Colon (tissue), 2 donors: ENCODE measurements around the gene MAP4K3.

Source experiments
- FAIRE-seq: peaks from 2 replicates; lab custom pipeline; 2012; peaks lifted over from hg19 to GRCh38; lab: Jason Lieb, UNC
- donor health status: control.
- donor health status: control.

MAP4K3 gene

DNA sequence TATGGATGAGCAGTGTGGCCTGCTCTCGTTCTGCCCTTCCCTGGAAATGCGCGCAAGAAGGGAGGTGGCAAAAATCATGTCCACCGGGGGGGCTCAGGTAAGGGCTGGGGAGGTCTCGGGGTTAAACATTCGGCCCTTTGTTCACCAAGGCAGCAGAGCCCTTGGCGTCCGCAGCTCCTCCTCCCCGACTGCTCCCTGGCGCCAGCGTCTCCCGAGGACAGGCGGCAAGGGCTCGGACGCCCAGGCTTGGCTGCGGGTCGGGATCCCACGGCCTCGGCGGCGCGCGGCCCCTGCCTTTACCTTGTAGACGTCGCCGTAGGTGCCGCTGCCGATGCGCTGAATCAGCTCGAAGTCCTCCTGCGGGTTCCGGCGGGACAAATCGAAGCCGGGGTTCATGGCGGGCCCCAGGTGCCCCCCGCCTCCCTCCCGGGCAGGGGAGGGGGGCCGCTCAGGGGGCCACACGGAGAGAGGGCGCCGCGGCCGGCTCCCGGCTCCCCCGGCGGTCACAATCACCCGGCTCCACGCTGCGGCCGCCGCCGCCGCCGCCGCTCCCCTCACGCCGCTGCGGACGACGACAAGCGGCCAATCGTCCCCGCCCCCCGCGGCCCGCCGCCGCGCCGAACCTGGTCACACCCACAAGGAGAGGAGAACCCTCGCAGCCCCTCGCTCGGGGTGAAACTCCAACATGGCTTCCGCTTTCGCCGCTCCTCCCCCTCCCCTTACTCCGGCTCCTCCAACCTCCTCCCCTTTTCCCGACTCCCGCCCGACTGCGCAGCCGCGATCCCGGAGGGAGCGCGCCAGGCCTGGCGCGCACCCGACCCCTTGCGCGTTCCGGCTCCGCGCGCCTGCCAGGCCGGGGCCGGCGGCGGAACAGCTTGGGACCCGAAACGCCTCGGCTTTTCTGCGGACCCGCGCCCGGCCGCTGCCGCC lies at the start of gene MAP4K3:
TSS of gene MAP4K3 (minus strand) at position 694 of the 930 bp plus-strand sequence. CDS start at position 396, 298 bp downstream.
- FAIRE-seq = no peak

- FAIRE-seq = no peak
These were observed 49.0 kb upstream of the MAP4K3 start for GRCh38 chr2:39486071-39486470.

GRCh38 chr2:39484620-39485495 lies 47.8 kb upstream of the MAP4K3 start:
- no peak for FAIRE-seq

DNA sequence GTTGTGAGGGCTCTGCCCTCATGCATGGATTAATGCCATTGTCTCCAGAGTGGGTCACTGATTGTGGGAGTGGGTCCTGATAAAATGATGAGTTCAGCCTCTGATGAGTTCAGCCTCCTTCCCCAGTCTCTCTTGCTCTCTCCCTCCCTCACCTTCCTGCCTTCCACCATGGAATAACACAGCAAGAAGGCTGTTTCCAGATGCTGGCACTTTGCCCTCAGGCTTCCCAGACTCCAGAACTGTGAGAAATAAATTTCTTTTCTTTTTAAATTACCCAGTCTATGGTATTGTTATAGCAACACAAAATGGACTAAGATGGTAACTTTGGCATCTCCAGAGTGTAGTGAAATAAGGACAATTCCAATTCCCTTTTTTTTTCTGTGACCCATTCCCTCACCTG lies 47.1 kb upstream of the MAP4K3 start:
- no peak for FAIRE-seq

- FAIRE-seq = no peak
These were observed 46.4 kb upstream of the MAP4K3 start for GRCh38 chr2:39483534-39483933.

- FAIRE-seq = no peak
These were observed 44.5 kb upstream of the MAP4K3 start for GRCh38 chr2:39481611-39482010.

DNA sequence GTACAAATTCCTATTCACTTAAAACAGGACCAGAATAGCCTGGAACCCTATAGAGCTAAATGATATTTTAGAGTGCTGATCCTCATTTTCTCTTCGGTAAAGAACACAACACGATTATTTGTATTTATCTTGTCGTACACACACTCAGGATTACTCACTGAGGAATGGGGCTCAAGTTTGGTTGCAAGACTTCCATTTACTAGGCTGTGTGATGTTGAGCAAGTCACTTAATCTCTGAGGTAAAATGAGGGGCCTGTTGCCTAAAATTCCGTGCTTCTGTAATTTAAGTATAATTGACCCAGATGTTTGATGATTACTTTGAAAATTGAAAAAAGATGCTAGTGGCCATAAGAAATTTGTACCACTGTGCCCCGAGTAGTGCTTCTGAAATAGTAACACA lies 42.6 kb upstream of the MAP4K3 start:
- FAIRE-seq = no peak

DNA sequence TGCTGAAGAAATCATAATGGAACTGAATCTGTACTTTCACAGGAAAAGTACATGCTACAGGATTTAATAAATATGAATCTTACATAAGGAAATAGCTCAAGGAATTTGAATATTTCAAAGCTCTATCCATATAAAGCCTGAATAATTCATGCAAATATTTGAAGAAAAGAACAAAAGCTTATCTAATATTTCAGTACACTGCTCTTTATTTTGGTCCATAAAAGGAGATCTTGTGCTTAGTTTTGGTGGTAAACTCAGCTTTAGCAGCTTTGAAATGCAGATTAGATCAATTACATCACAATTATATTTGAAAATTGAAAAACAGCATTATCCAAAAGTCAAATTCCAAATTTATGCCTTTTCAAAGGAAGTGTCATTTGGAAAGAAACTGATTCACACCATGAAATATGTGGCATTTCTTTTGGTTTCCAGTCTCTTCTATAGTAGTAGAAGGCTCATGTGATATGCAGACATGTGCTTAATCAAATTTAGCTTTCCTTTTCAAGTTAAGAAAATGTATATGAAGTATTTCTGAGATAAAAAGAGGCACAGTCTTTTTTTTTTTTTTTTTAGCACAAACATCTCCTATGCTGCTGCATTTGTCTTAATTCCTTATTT lies 42.1 kb upstream of the MAP4K3 start:
- no peak for FAIRE-seq

DNA sequence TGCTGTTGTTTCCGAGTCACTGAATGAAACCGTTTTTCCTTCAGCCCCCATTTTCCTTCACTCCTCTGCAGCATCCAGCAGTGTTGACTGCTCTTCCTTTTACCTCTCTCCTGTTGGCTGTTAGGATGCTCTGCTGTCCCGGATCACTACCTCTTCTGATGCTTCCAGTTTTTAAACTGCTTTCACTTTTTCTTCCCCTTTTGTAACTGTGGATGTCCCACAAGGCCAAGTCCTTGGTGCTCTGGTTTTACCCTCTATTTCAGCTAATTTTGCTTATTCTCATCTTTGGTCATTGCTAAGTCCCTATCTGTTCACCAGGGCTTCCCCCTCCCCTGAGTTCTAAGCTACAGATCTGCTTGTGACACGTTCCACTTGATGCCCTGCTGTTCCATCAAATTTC lies 39.4 kb upstream of the MAP4K3 start:
- no peak for FAIRE-seq

DNA sequence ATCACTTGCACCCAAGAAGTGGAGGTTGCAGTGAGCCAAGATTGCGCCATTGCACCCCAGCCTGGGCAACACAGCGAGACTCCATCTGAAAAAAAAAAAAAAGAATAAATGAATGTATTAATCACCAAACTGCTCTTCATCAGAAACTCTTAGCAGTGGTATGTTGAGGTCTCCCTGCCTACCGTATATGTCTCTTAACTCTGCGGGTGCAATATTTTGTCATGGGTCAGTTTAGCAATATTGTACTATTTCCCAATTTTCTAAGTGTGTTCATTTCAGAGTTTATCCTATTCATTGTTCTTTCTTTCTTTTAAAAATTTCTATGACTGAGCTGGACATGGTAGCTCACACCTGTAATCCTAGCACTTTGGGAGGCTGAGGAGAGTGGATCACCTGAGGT lies 37.9 kb upstream of the MAP4K3 start:
- FAIRE-seq = no peak

- no peak for FAIRE-seq
These were observed 33.5 kb upstream of the MAP4K3 start for GRCh38 chr2:39470580-39470979.

DNA sequence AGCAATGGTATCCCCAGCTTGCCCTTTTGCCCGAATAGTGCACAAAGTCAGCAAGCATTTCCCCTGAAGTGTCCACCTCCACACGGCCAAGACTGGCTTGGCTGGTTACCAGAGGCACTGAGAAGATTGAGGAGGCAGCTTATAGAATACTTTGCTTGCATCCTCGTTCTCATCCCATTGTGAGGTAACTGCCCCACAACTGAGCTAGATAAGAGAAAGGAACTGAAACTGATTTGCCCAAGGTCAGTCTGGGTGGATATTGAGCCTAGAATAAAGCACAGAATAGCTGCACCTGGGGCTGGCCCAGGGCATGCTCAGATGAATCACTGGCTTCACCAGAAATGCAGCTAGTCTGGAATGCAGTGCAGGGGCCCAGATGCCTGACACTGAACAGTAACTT lies 32.7 kb upstream of the MAP4K3 start:
- FAIRE-seq = no peak

DNA sequence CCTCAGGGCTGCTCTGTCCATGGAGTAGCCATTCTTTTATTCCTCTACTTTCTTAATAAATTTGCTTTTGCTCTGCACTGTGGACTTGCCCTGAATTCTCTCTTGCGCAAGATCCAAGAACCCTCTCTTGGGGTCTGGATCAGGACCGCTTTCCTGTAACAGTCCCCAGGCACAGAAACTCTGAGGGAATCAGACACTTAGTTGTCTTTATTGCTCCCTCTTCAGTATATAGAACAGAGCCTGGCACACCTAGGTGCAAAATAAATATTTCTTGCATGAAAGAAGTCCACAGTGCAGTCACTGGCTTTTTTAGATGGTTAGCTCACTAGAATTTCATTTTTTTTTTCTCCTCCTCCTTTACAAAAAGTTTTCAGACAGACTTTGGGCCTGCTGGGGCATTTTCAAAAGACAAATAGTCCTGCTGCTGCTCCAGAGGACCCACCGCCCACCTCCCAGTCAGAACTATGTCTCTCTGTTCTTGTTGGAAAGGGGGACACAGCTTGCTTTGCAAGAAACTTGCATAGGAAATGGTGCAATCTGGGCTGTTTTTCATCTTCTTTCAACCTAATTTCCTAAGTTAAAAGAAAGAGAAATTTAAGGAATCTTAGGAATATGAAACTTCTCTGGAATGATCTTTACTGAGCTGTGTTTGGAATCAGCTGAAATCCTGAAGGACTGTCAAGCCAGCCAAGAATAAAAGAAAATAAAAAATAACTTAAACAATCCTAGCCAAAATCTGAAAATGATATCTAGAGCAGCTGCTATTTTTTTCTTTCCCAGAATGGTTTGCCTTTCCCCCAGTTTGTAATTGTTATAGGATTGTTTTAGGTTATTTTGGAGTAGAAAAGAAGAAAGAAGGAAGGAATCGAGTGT lies 31.7 kb upstream of the MAP4K3 start:
- no peak for FAIRE-seq

DNA sequence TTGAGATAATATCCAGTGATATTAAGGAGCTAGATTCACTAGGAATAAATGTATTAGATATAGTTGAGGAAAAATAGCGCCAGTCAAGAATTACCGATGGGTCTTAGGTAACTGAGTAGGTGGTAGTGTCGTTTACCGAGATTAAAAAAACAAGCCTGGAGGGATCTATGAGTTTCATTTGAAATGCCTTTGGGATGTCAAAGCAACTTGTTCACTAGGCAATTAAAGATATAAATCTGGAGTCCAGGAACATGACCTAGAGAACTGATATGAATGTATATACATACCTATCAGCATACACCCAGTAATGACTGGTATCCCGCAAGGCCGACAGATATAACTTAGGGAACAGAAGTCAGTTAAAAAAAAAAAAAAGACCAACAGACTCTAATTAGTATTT lies 29.2 kb upstream of the MAP4K3 start:
- no peak for FAIRE-seq

GRCh38 chr2:39464864-39465263 lies 27.8 kb upstream of the MAP4K3 start:
- FAIRE-seq = no peak

DNA sequence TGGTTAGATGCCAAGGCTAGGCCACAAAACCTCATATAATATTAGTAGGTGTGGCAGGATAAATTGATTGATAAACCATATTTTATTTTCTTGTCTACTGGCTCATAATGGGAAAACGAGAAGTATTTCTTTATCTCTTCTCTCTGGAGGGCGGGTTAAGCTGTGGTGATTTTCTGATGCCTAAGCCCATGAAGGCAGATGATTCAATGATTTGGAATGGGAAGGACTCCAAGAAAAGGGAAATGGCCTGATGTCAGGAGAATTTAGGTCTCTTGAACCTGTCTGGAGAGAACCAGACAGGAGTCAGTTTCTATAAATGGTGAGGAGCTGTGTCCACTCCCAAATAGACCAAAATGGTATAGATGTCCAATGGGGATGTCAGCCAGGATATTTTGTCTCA lies 18.7 kb upstream of the MAP4K3 start:
- FAIRE-seq = no peak

DNA sequence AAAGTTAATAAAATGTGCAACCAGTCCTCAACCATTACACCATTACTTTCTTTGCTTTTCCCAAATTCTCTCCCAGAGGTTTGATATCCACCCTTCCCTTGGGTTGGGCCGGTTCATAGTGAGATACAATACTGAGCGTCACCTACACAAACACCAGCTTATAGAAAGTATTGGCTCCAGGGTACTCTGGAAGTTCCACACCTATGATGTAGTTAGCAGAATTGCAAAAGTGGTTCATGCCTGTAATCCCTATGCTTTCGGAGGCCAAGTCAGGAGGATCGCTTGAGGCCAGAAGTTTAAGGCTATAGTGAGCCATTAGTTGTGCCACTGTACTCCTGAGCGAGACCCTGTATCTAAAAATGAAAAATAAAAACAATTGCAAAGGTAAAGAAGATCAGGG lies 15.3 kb upstream of the MAP4K3 start:
- FAIRE-seq = no peak

DNA sequence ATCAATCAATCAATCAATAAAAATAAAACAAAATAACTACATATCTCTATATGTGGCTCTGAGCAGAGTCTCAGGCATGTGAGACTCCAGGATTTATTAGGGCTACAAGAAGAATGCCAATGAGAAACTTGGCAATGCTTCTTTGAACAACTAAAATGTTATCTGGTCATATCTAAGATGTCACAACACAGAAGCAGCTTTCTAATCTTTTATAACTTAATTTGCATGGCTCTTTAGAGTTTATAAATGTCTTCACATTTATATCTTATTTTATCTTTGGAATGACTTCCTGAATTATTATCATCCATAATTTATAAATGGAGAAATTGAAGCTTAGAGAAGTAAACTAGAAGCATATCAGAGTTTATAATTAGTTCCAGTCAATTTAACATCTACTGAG lies 14.9 kb upstream of the MAP4K3 start:
- FAIRE-seq = no peak

DNA sequence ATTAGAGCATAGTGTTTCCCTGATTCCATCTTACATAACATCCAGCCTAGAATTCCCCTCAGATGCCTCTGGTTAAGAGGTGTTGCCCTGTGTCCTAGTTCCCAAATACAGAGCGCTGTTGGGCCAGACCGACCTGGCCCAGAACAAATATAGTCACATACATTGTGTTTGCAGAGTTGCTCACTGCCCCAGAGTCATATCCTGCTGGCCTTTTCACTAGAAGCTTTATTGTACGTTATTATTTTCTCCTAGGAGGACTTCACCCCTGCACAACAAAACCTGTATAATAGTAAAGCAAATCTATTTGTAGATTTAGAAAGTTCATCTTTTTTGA lies 11.1 kb upstream of the MAP4K3 start:
- FAIRE-seq = no peak

DNA sequence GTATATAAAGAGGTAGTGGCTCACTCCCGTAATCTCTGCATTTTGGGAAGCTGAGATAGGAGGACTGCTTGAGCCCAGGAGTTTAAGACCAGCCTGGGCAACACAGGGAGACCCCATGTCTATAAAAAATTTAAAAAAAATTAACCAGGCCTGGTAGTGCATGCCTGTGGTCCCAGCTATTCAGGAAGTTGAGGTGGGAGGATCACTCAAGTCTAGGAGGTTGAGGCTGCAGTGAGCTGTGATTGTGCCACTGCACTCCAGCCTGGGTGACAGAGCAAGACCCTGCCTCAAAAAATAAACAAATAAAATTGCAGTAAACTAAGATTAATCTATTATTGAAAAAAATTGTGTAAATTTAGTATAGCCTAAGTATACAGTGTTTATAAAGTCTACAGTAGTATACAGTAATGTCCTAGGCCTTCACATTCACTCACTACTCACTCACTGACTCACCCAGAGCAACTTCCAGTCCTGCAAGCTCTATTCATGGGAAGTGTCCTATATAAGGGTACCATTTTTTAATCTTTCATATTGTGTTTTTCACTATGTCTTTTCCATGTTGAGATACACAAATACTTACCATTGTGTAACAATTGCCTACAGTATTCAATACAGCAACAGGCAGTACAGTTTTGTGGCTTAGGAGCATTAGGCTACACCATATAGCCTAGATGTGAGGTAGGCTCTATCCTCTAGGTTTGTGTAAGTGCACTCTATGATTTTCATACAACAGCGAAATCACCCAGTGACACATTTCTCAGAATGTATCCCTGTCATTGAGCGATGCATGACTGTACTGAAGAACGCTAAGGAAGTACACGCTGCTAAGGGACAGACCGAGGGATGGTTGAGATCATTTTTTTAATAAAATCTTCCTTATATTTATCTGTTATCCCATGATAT lies 10.4 kb upstream of the MAP4K3 start:
- FAIRE-seq = no peak

DNA sequence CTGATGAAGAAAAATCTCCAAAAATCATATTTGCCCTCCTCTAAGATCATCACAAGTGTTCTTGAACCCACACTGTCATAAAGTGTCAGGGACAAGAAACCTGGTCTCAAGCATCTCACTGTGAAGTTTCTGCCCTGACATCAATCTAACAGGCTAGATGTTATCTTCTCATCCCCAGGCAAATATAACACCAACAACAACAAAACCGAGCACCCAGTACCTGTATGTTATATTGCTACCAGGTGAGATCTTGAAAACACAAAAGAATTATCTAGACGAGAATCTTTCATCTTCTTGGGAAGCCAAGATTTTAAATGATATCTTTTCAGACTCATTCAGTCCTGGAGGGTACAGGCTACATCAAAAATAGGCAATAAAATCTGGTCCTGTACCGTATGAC lies 8.8 kb upstream of the MAP4K3 start:
- FAIRE-seq = no peak
